Left lung (tissue), 10 donors: Measurements from ENCODE around the gene KIF19. TPM values are rescaled to one million over a fixed set of nuclear protein-coding genes. Genes with fewer than 3 reads are reported as not detected.

Experiments
- ATAC-seq: fragments of 200-7000 bp; cut with Tn5 transposase; one replicate; pipeline ENCODE4 v1.9.1; 2020; ENCODE audit warnings: moderate library complexity
- DNase-seq, 4 donors: peaks; one replicate each; pipeline ENCODE4 v3.0.0-alpha.2; 2013 to 2020
- H3K27ac ChIP-seq, 2 donors: fragments of 200-600 bp; sonication (generic) in 1 of 2; one replicate each; pipeline versions ENCODE4 v1.5.0 to v1.8.0; 2020 to 2021
- H3K27me3 ChIP-seq, 2 donors: fragments of 200-600 bp; sonication (generic) in 1 of 2; one replicate each; pipeline versions ENCODE4 v1.5.0 to v1.8.0; 2020 to 2021
- H3K36me3 ChIP-seq, 2 donors: fragments of 200-600 bp; sonication (generic) in 1 of 2; one replicate each; pipeline versions ENCODE4 v1.5.0 to v1.8.0; 2020 to 2021
- H3K4me1 ChIP-seq, 2 donors: fragments of 200-600 bp; one replicate each; pipeline ENCODE4 v1.8.0; 2021
- H3K4me3 ChIP-seq, 2 donors: fragments of 200-600 bp; sonication (generic) in 1 of 2; one replicate each; pipeline versions ENCODE4 v1.5.0 to v1.8.0; 2020 to 2021; ENCODE audit warnings: mild to moderate bottlenecking in 1 of 2
- H3K9me3 ChIP-seq, 2 donors: fragments of 200-600 bp; sonication (generic) in 1 of 2; one replicate each; pipeline versions ENCODE4 v1.5.0 to v1.8.0; 2020 to 2021
- CTCF ChIP-seq, 2 donors: fragments of 200-600 bp; sonication (generic) in 1 of 2; IDR thresholded peaks; one replicate each; pipeline versions ENCODE4 v1.5.0 to v1.8.0; 2021; ENCODE audit warnings: antibody characterized with exemption in 2 of 2
- intact Hi-C, 2 donors: fragments of 100-400 bp; cut with DNase I; formaldehyde crosslinking; loops; one replicate each; pipeline versions ENCODE4 v1.11.2 to v1.14.2; 2022
- polyA plus RNA-seq, 6 donors: library from polyadenylated mRNA; unstranded; fragments of 120-200 nt; gene quantifications; one replicate each; pipeline ENCODE4 v1.2.1, GENCODE V29; 2013; ENCODE audit not compliant: insufficient read length in 6 of 6
- total RNA-seq, 2 donors: library from RNA; stranded (reverse); fragmentation: NEBNext Ultra II Directional; extraction: Animal tissue kit (Norgen Biotek cat#: 25700); gene quantifications; one replicate each; pipeline ENCODE4 v1.2.1, GENCODE V29; 2021
- donor health status: DM: no; HTN: yes; CAD: no.
- donor health status: DM: no; HTN: no; CAD: no.

Gene KIF19
- total and polyA plus RNA-seq, 8 donors, result 0.61 to 2.6 (median 1.5) TPM; not detected in 1

GRCh38 chr17:74387365-74388218 is 61.6 kb downstream of the KIF19 start:
- DNase-seq (no peak), ATAC-seq (no peak)
- intact Hi-C loops, result loop anchor here in 1 of 2 donors (10.0 kb wide), 1 partner anchor 67 kb away; no protein-coding TSS in a partner anchor
- Histone ChIP-seq H3K27ac (no peak overlapping the region), H3K4me3 (no peak overlapping the region), H3K36me3 (no peaks in the 10 kb centered on the region), H3K4me1 (no peaks in the 10 kb centered on the region), H3K27me3 (no peaks in the 10 kb centered on the region), H3K9me3 (no peaks in the 10 kb centered on the region)
- no peak for TF ChIP-seq CTCF (IDR thresholded peaks at IDR 0.05)

- no peak for ATAC-seq
- no peaks in the 10 kb centered on the region for H3K36me3 ChIP-seq
Measured at GRCh38 chr17:74389084-74389753, 63.2 kb downstream of the KIF19 start.

GRCh38 chr17:74389937-74390679 is 64.1 kb downstream of the KIF19 start:
- no peak overlapping the region for H3K4me3 ChIP-seq
- ATAC-seq (no peak), DNase-seq (no peak)
- H3K4me1 ChIP-seq, result no peaks in the 10 kb centered on the region
- no peak overlapping the region for H3K27ac ChIP-seq
- H3K9me3 ChIP-seq, result no peaks in the 10 kb centered on the region
- no peak for TF ChIP-seq CTCF (IDR thresholded peaks at IDR 0.05)
- intact Hi-C loops, result loop anchor here in 1 of 2 donors (10.0 kb wide), 1 partner anchor 65 kb away; no protein-coding TSS in a partner anchor
- H3K27me3 ChIP-seq, result no peaks in the 10 kb centered on the region
- H3K36me3 ChIP-seq, result no peaks in the 10 kb centered on the region

More at GRCh38 chr17:74389084-74389753, 63.2 kb downstream of the KIF19 start:
- Histone ChIP-seq H3K4me1 (no peaks in the 10 kb centered on the region), H3K27ac (no peak overlapping the region), H3K9me3 (no peaks in the 10 kb centered on the region), H3K4me3 (no peak overlapping the region), H3K27me3 (no peaks in the 10 kb centered on the region)
- intact Hi-C loops, result loop anchor here in 1 of 2 donors (10.0 kb wide), 1 partner anchor 66 kb away; no protein-coding TSS in a partner anchor
- TF ChIP-seq CTCF (IDR thresholded peaks at IDR 0.05), result no peak
- no peak for DNase-seq

- Histone ChIP-seq H3K4me3 (no peak overlapping the region), H3K27me3 (no peaks in the 10 kb centered on the region), H3K4me1 (no peaks in the 10 kb centered on the region), H3K27ac (no peak overlapping the region), H3K9me3 (no peaks in the 10 kb centered on the region), H3K36me3 (no peaks in the 10 kb centered on the region)
- no peak for TF ChIP-seq CTCF (IDR thresholded peaks at IDR 0.05)
- ATAC-seq (no peak), DNase-seq (no peak)
- intact Hi-C loops, result no loop called here
Measured at GRCh38 chr17:74390680-74391653, 64.9 kb downstream of the KIF19 start.
